ENCODE data around the gene NAA11.
"Not testable (repeated sequence)": the region's sequence is repeated elsewhere in the genome, so short reads cannot be mapped to it uniquely, and the experiment has no call there.

The NAA11 gene

DNA sequence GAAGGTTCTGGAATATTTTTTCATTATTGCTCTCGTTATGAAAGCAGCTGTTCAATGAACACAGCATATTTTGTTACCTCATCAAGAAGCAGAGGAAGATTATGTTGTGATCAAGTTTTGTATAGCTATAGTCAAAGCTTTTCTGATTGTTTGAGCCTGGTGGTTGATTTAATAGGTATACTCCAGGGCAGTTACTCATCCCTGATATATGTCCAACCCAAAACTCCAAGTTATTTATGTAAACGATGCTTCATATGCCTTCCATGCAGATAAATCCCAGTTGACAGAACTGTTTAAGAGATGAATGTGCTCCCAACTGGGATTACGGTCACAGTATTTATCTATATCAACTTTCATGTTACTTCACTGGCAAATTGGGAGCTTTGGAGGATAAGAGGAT lies 19.1 kb downstream of the NAA11 start:
- DNase-seq = no peak

DNA sequence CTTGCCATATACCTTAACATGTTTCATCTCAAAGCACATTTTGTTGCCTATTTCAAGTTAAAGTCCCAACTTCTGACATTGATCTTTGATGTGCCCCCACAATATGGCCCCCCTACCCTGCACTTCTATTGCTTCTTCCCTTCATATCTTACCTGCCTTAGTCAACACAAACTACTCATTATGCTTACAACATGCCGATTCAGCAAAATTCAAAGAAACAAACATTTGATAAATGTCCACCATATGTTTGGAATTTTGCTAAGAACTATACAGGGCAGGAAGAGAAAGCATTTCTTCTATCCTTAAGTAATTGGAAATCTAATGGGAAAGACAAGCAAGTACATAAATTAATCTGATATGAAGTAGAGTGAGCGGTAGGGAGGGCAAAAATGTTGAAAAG lies 25.6 kb downstream of the NAA11 start:
- no peak for DNase-seq

DNA sequence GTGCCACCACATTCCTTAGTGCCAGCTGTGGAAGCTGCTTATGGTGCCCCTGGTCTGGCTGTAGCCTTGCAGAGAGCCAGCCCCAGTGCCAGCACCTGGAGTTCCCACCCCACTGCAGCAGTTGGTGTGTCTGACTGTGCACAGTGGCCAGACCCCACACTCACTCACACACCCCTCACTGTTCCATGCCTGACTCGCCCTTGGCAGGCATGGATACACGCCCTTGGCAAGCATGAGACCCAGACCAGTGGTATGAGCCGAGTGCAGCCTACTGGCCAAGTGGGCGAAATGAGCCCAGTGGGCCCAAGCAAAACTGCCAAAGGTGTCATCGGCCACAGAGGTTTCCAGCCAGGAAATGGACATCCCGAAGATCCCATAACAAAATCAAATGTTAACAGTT lies 27.4 kb downstream of the NAA11 start:
- no peak for DNase-seq

DNA sequence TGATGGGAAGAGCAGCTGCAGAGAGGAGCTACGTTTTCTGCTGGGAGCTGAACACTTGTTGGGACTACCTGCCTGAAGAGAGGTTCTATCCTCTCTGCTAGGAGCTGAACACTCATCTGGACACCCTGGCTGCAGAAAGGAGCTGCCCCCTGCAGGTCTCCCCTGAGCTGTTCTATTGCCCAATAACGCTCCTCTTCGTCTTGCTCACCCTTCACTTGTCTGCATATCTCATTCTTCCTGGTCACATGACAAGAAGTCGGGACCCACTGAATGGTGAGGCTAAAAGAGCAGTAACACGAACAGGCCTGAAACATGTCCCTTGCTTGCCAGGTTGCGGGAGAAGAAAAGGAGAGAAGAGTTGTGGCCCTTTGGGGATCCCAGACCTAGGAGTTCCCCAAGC lies 27.8 kb downstream of the NAA11 start:
- DNase-seq = no peak

DNA sequence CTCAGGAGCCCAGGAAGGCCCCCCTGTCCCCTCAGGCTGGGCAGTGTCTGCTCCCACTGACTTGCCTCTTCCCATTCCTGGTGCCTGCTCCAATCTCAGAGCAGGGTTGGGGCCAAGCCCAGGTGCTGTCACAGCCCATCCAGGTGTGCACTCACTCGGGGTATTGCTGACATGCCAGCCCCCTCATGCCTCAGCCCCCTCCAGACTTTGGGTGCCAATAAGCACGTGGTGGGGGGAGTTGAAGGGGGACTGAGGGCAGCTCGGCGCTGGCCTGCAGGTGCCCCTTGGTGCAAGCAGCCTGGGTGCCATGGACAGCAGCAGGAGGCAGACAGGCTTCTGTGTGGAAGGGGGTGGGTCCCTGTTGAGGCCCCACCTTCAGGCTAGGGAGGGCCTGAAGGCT lies 28.4 kb downstream of the NAA11 start:
- DNase-seq = no peak

DNA sequence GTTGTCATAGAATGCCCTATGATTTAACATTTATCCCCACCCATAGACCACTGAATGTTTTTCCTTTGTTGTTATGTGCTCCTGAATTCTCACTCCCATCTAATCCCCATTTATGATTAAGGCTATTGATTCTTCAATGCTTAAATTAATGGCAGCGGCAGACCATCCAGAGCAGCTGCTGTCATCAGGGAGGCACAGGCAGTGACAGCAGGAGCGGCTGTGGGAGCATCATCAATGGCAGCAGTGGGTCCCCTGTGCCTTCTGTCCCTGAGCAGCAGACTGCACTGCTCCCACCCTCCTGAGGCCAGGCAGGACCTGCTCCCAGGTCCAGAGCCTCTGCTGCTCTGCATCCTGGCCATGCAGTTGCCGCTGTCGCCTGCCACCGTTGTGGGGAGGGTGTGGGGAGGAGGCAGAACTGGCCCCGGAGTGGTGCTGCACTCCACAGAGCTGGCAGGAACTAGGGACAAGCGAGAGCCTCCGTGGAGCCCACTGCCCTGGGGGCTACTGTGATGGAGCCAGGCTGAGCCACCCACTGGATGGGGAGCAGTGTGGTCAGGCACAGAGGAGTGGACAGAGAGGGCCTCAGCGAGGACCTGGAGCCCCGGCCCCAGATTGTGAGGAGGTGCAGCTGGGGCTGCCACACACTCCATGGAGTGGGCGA lies 29.0 kb downstream of the NAA11 start:
- no peak for DNase-seq

DNA sequence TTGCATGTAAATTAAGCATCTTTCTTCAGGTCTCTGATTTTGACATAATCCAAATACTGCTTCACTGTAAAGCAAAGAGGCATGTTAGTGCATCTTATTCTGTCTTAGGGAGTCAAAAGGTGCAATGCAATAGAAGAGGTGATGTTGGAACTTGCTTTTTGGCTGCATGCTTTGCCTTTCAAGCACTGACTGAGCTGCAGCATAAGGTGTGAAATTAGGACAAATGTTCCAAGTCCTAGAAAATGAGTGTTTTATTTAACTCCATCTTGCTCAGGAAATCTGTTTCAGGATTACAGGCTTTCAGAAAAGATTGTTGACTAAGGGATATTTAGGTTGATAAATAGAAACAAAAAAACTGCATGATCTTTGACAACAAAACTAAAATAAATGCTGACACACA lies 30.8 kb downstream of the NAA11 start:
- no peak for DNase-seq

DNA sequence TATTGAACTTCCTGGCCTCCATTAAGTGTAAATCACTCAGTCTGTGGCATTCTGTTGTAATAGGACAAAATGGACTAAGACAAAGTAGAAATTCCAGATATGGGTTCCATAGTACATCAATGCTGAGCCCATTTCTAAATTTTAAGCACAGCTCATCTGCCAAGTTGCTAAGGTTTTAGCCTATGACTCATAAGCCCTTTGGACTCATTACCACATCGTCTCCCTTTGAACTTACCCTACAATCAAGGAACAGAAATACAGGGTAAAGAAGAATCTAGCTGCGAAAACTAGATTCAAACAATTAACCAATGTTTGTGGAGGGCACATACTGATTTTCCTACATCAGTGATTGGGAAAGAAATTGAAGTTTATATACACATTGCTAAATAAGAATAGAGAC lies 31.8 kb downstream of the NAA11 start:
- peak; percentile 11 for DNase-seq

DNA sequence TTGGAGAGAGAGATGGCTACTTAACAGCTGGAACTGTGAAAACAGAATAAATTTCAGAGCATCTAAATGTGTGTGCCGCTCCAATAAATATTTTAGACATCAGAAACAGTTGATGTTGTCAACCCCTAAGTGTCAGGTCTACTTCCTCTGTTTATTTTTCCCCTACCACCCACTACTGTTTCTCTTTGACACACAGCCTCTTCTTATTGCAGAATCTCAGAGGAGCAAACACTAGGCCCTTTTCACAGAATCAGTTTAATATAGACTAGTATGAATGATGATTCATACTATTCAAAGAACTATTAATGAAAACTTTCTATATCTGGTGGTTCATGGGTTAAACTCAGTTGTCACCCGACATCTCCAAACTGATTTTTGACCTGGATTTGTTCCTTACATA lies 33.9 kb downstream of the NAA11 start:
- DNase-seq = no peak

DNA sequence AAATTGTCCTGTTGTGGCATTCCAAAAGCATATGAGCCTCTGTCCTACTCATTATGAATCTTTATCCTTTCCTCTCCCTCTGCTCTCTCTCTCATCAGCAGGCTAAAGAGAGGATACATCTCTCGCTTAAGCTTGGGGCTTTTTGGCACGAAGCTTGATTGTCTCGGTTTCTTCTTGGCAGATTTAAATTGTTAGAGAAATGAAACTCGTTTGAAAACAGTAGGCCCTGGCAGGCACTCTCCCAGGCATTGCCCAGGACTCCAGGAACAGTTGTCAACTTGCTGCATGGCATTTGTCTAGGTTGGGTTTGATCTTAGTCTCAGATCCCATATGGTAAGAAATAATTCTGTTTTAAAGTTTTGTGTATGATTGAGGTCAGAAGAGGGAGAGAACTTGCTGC lies 35.5 kb downstream of the NAA11 start:
- no peak for DNase-seq

DNA sequence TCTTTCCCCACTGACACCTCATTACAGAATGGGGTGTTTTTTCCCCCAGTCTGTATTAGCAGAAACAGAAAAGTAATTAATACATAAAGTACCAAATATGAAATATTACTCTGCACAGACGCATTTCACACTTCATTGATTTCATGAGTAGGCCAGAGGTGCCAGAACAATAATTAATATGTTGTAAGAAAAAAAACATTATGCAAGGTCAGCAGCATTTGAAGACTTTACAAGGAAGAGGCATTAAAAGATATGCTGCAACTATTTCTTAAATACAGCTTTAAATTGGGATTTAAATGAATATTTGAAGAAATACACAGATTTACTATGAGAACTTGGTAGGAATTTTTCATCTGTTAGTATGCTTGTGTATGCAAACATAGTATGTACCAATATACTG lies 37.7 kb downstream of the NAA11 start:
- no peak for DNase-seq

DNA sequence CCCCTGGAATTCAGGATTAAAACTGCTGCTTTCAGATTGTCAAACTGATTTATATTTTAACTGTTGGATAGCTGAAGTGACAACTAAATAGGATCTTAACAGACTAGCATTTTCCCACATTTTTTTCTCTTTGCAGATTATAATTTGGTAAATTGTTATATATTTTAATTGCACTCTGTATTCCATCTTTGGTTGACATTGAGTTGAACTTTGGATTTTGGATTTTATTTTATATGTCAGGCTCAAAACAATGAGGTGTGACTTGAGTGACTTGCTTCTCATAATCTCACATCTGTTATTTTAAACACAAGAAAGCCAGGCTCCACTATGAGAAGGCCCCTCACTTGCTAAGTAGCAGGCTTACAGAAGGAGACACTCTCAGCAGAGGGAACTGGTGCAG lies 38.1 kb downstream of the NAA11 start:
- no peak for DNase-seq

DNA sequence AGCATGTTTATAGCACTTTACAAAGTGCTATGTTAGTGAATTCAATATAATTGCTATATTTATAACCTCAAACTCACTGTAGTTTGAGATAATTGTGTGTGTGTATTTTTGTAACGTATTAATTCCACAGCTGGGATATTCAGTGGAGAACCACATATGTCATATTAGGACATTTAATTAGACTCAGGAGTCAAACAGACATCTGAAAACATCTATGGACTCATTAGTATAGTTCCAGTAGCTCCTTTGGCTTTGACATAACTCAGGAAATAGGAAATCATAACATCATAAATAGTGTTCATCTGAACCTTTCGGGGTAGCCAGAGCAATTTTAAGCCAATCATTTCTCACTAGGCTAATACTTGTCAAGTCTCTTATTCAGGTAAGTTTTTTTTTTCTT lies 38.8 kb downstream of the NAA11 start:
- DNase-seq = no peak

DNA sequence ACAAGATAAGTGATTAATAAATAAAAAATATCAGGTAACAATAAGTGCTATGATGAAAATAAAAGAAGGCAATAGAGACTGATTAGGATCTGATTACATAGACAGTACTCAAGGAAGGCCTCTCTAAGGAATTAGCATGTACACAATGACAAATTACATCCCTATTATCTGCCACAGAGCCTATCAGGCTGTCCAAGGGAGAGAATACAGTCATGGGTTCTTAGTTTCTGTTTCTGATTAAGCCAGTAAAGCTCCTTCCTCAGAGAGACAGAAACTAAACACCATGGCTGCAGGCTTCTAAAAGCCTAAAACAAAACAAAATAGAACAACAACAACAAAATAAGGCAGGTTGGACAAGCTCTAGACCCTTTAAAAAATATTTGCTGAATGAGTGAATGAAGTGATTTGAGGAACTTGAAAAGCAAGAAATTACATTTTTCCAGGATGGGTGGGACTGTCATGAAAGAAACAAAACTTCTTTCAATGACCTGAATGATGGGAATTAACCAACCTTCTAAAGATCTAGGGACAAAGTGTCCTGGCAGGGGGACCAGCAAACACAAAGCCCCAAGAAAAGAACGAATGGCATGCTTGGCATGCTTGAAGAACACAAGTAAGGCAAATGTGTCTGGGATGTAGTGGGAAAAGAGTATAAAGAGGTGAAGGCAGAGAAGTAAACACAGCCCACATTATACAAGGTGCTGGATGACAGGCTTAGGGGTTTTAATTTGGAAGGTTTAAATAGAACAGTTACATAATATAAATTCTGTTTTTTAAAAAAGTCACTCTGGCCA lies 44.1 kb downstream of the NAA11 start:
- DNase-seq = no peak

DNA sequence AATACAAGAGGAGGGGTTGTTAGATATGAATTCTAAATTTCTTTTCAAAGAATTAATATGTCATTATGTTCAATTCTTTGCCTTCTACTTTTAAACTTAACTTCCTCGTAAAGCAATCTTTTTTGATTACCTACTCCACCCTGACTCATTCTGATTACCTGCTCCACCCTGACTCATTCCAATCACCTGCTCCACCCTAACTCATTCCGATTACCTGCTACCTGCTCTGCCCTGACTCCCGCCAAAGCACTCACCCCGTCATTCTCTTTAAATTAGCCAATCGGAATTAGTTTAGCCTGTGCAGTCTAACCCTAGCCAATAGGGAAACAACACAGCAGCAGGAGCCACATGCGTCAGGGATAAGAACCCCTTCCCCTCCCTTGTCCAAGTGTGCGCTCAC lies 48.4 kb downstream of the NAA11 start:
- not testable (repeated sequence) for DNase-seq

DNA sequence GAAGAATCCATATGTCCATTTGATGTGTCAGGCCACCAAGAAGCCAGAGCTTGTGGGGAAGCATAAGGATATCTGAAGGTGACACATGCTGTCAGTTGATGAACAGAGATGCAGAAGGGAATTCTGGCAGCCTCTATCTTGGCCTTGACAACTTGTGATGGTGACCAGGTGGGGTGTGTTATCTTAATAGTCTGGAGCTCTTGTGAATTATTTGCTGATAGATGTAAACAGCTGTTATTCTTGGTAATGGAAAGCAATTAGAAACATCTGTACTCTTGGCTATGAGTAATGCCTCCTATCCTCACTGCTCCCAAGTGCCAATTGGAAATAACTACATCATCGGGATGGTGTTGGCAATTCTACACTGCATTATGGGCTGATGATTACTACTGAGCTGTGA lies 51.9 kb downstream of the NAA11 start:
- DNase-seq = peak; percentile 20

DNA sequence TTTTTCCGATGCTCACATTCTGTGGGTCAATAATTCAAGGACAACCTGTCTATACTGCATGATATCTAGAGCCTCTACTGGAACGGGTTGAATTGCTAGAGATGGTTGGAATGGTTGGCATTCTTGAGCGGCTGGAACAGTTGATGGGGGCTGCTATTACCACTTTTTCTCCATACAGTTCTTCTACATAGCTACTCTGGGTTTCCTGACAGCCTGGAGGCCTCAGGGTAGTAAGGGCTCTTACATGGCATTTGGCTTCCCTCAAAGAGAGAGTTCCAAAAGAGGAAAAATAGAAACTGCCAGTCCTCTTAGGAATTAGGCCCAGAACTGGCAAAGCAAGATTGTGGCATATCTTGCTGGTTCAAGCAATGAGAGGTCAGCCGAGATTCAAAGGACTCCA lies 53.1 kb downstream of the NAA11 start:
- DNase-seq = no peak

DNA sequence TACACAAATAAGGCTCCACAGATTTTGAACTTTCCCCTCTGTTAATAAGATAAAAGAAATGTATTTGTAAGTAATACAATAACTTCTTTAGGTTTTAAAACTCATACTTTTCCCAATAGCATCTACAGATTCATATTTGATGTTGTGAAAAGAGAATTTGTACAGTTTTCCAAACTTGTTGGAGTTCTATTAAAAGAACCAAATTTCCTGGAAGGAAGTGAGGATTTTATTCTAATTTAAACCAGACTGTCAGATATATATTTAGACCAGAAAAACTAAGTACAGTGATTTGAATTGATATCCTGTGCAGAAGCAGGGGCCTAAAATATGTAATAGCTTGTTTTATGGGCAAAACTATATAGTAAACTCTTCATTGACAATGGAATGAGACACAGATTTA lies 53.7 kb downstream of the NAA11 start:
- DNase-seq = no peak

DNA sequence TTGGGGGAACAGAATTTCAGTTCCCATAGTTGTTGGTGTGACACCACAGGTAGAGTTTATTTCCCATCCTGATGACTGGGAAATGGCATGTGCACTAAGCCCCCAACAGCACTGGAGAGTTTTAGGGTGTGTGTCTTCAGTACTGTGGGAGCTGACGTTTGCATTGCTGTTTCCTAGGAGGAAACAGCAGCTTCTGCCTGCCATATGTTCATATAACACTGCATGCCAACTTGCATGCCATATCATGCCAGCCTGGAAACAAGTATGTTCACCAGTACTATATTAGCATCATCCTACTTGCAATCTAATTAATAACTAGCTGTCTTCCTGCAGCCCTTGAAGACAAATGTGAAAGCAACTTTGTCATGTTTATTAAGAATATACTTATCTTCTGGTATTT lies 58.2 kb downstream of the NAA11 start:
- DNase-seq = no peak

Data from fibroblast of skin of right quadriceps (primary cell).